SK-N-SH treated with all-trans-retinoic acid at 6 μM for 48 hours (cell line): Measurements from ENCODE around the gene TMOD3.
A peak's percentile ranks its signal among the peaks of the same experiment; 100 is the strongest.

Experiments used
- ATAC-seq: fragments of 200-7000 bp; cut with Tn5 transposase; 3 replicates; pipeline ENCODE4 v1.9.1; 2020; ENCODE audit warnings: mild to moderate bottlenecking, moderate library complexity
- ARNTL ChIP-seq: fragments of 450-650 bp; formaldehyde crosslinking; IDR thresholded peaks from 2 replicates; pipeline ENCODE4 v1.5.0; 2020; ENCODE audit warnings: low read depth, mild to moderate bottlenecking, moderate library complexity, borderline replicate concordance
- BACH2 ChIP-seq: fragments of 250-450 bp; sonication (Bioruptor Pico); IDR thresholded peaks from 2 replicates; pipeline ENCODE4 v1.9.0; 2021; ENCODE audit warnings: mild to moderate bottlenecking, borderline replicate concordance
- CREB5 ChIP-seq: fragments of 250-450 bp; sonication (Bioruptor Pico); IDR thresholded peaks from 2 replicates; pipeline ENCODE4 v1.5.1; 2020; ENCODE audit warnings: low read depth, mild to moderate bottlenecking, moderate library complexity
- CSRNP3 ChIP-seq: fragments of 250-450 bp; sonication (Bioruptor Pico); IDR thresholded peaks from 2 replicates; pipeline ENCODE4 v1.5.1; 2021; ENCODE audit warnings: mild to moderate bottlenecking, moderate library complexity
- ESRRG ChIP-seq: fragments of 250-450 bp; sonication (Bioruptor Pico); IDR thresholded peaks from 2 replicates; pipeline ENCODE4 v1.6.1; 2021; ENCODE audit warnings: mild to moderate bottlenecking
- GLIS3 ChIP-seq: fragments of 250-450 bp; sonication (Bioruptor Pico); IDR thresholded peaks from 2 replicates; pipeline ENCODE4 v1.5.0; 2020; ENCODE audit warnings: mild to moderate bottlenecking, moderate library complexity
- ISL1 ChIP-seq: fragments of 250-450 bp; sonication (Bioruptor Pico); IDR thresholded peaks from 2 replicates; pipeline ENCODE4 v2.1.2; 2022; ENCODE audit warnings: mild to moderate bottlenecking, moderate library complexity
- OSR1 ChIP-seq: fragments of 250-450 bp; sonication (Bioruptor Pico); IDR thresholded peaks from 2 replicates; pipeline ENCODE4 v1.8.0; 2022; ENCODE audit warnings: moderate library complexity, mild to moderate bottlenecking, inconsistent platforms
- PATZ1 ChIP-seq: fragments of 250-450 bp; sonication (Bioruptor Pico); IDR thresholded peaks from 2 replicates; pipeline ENCODE4 v1.8.0; 2020; ENCODE audit warnings: mild to moderate bottlenecking, moderate library complexity, borderline replicate concordance
- POU6F1 ChIP-seq: fragments of 250-450 bp; sonication (Bioruptor Pico); IDR thresholded peaks from 2 replicates; pipeline ENCODE4 v1.8.0; 2021; ENCODE audit warnings: low read depth, mild to moderate bottlenecking, moderate library complexity, borderline replicate concordance
- PPARA ChIP-seq: fragments of 250-450 bp; sonication (Bioruptor Pico); IDR thresholded peaks from 2 replicates; pipeline ENCODE4 v1.5.0; 2020; ENCODE audit warnings: mild to moderate bottlenecking, borderline replicate concordance
- RARB ChIP-seq: fragments of 250-450 bp; sonication (Bioruptor Pico); IDR thresholded peaks from 2 replicates; pipeline ENCODE4 v1.8.0; 2021; ENCODE audit warnings: mild to moderate bottlenecking, moderate library complexity
- SNAI2 ChIP-seq: fragments of 250-450 bp; sonication (Bioruptor Pico); IDR thresholded peaks from 2 replicates; pipeline ENCODE4 v1.5.0; 2020; ENCODE audit warnings: mild to moderate bottlenecking, moderate library complexity
- TCF4 ChIP-seq: fragments of 250-450 bp; sonication (Bioruptor Pico); IDR thresholded peaks from 2 replicates; pipeline ENCODE4 v1.8.0; 2021; ENCODE audit warnings: mild to moderate bottlenecking, moderate library complexity, borderline replicate concordance
- TOX ChIP-seq: fragments of 250-450 bp; sonication (Bioruptor Pico); IDR thresholded peaks from 2 replicates; pipeline ENCODE4 v1.8.0; 2021; ENCODE audit warnings: mild to moderate bottlenecking, moderate library complexity, borderline replicate concordance
- TSHZ2 ChIP-seq: fragments of 250-450 bp; sonication (Bioruptor Pico); IDR thresholded peaks from 2 replicates; pipeline ENCODE4 v1.5.0; 2020; ENCODE audit warnings: mild to moderate bottlenecking, moderate library complexity
- ZC3H10 ChIP-seq: fragments of 250-450 bp; sonication (Bioruptor Pico); IDR thresholded peaks from 2 replicates; pipeline ENCODE4 v1.5.1; 2021; ENCODE audit warnings: mild to moderate bottlenecking, moderate library complexity
- ZFP3 ChIP-seq: fragments of 250-450 bp; sonication (Bioruptor Pico); IDR thresholded peaks from 2 replicates; pipeline ENCODE4 v1.5.0; 2020; ENCODE audit warnings: mild to moderate bottlenecking, moderate library complexity
- ZFP30 ChIP-seq: fragments of 450-650 bp; formaldehyde crosslinking; IDR thresholded peaks from 2 replicates; pipeline ENCODE4 v1.5.0; 2022; ENCODE audit warnings: mild to moderate bottlenecking, moderate library complexity
- ZNF565 ChIP-seq: fragments of 450-650 bp; formaldehyde crosslinking; conservative IDR thresholded peaks from 2 replicates; pipeline ENCODE4 v1.5.0; 2020; ENCODE audit warnings: low read depth, mild to moderate bottlenecking, moderate library complexity
- ZNF70 ChIP-seq: fragments of 450-650 bp; formaldehyde crosslinking; IDR thresholded peaks from 2 replicates; pipeline ENCODE4 v1.5.0; 2020; ENCODE audit warnings: mild to moderate bottlenecking, moderate library complexity
- ZNF8 ChIP-seq: fragments of 450-650 bp; formaldehyde crosslinking; IDR thresholded peaks from 2 replicates; pipeline ENCODE4 v1.5.0; 2020; ENCODE audit warnings: mild to moderate bottlenecking, moderate library complexity

Gene TMOD3

GRCh38 chr15:51924156-51925068 is 95.0 kb downstream of the TMOD3 start:
- peak; percentile 46; the same call in 1 of the 3 replicates for ATAC-seq
- no peak for TF ChIP-seq ZNF565 (CRISPR knock-in tag)
- TF ChIP-seq BACH2 (CRISPR knock-in tag), result no peak
- TF ChIP-seq TOX, result no peak
- no peak for TF ChIP-seq ZFP3 (CRISPR knock-in tag)
- no peak for TF ChIP-seq PATZ1 (CRISPR knock-in tag)
- no peak for TF ChIP-seq CSRNP3 (CRISPR knock-in tag)
- TF ChIP-seq CREB5 (CRISPR knock-in tag), result no peak
- TF ChIP-seq PPARA (CRISPR knock-in tag), result no peak
- TF ChIP-seq SNAI2 (CRISPR knock-in tag), result no peak
- TF ChIP-seq ESRRG (CRISPR knock-in tag), result no peak
- no peak for TF ChIP-seq OSR1 (CRISPR knock-in tag)
- TF ChIP-seq, all 23 proteins: peak for 0

- ATAC-seq, result no peak
- TF ChIP-seq ESRRG (CRISPR knock-in tag) (no peak), ZFP3 (CRISPR knock-in tag) (no peak), GLIS3 (CRISPR knock-in tag) (no peak), POU6F1 (CRISPR knock-in tag) (no peak), RARB (CRISPR knock-in tag) (no peak), CREB5 (CRISPR knock-in tag) (no peak), TCF4 (CRISPR knock-in tag) (no peak), ISL1 (CRISPR knock-in tag) (no peak), OSR1 (CRISPR knock-in tag) (no peak), TSHZ2 (no peak), ZFP30 (no peak), ZC3H10 (no peak), CSRNP3 (CRISPR knock-in tag) (no peak), PATZ1 (CRISPR knock-in tag) (no peak), ZNF565 (CRISPR knock-in tag) (no peak), ARNTL (CRISPR knock-in tag) (no peak), SNAI2 (CRISPR knock-in tag) (no peak), ZNF8 (CRISPR knock-in tag) (no peak), ZNF70 (CRISPR knock-in tag) (no peak)
- TF ChIP-seq, all 23 proteins: peak for 0
Measured at GRCh38 chr15:51926809-51927208, 97.4 kb downstream of the TMOD3 start.
